Activated naive CD8-positive, alpha-beta T cell treated with anti-CD3 and anti-CD28 coated beads, Interleukin-2, amount 10 ng/mL, durations not matched to agents 7 days and 5 days (primary cell): Measurements from ENCODE around the gene SARDH. TPM values are rescaled to one million over a fixed set of nuclear protein-coding genes. Genes with fewer than 3 reads are reported as not detected.

Experiments used
- ATAC-seq: fragments of 150-1000 bp; cut with Tn5 transposase; one replicate; pipeline ENCODE4 v1.10.0; 2021; ENCODE audit warnings: low read depth, moderate library complexity
- POLR2A ChIA-PET: fragments of 350-600 bp; sonication (Branson Sonifier 250); formaldehyde crosslinking; loops from one replicate; lab custom pipeline; 2021; ENCODE audit warnings: antibody characterized with exemption; lab: Charles Lee
- DNase-seq: peaks from one replicate; pipeline ENCODE4 v3.0.0; 2021
- H3K27ac Mint-ChIP-seq: one replicate; pipeline ENCODE4 v1.8.0; 2022; ENCODE audit warnings: mild to moderate bottlenecking, mixed read lengths
- H3K27me3 Mint-ChIP-seq: one replicate; pipeline ENCODE4 v1.8.0; 2022; ENCODE audit warnings: mild to moderate bottlenecking, moderate library complexity, mixed read lengths
- H3K36me3 Mint-ChIP-seq: one replicate; pipeline ENCODE4 v1.8.0; 2021; ENCODE audit warnings: mild to moderate bottlenecking, mixed read lengths
- H3K4me1 Mint-ChIP-seq: one replicate; pipeline ENCODE4 v1.8.0; 2021; ENCODE audit warnings: mixed read lengths
- H3K4me3 Mint-ChIP-seq: one replicate; pipeline ENCODE4 v1.8.0; 2022; ENCODE audit warnings: mild to moderate bottlenecking, moderate library complexity, mixed read lengths
- H3K9me3 Mint-ChIP-seq: one replicate; pipeline ENCODE4 v1.8.0; 2021; ENCODE audit warnings: mixed read lengths
- total RNA-seq, 2 experiments: library from RNA; stranded (reverse); gene quantifications; one replicate each; pipeline ENCODE4 v1.2.3, GENCODE V29; 2021

Gene SARDH
- total RNA-seq, 2 experiments from 2014 or later = 1.6 to 2.3 TPM

DNA sequence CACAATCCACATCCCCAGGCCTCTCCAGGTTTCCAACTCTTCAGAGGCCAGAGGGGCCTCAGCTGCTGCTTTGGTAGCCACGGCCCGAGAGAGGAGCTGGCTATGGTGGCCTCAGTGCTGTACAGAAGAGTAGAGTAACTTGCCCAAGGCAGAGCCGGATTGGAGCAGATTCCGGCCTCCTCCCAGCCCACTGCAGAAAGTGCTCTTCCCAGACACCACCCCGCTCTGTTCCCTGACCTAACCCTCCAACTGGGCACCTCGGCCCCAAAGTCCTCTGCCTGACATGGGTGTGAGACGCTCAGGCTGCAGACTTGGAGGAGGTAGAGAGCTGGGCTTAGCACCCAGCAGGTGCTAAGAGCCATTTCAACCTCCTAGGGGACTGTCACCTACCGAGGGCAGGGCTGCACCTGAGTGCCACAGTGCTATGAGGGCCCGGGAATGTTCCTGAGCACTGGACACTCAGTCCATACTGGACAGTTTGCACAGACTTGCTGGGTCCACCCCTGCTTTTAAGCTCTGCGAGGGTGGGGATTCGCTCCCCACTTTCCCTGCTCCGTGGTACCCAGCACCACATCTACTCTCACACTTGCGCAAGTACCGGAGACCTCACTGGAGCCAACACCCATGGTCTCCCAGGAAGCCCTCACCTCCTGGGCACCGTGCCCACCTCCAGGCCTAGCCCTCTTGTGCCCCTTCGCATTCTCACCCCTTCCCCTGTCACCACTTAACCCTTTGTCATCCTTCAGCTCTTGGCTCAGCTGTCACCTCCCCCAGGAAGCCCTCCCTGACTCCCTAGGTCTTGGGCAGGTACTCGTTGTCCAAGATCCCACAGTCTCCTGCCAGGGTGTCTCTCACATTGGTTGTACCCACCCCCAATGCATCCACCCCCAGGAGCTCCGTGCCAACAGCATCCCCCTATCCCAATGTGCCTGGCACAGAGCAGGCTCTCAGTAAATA is 52.2 kb downstream of the SARDH start:
- Mint-ChIP-seq H3K36me3 (no peaks in the 10 kb centered on the region), H3K4me1 (peaks cover 13% of the 10 kb centered on the region), H3K27me3 (no peaks in the 10 kb centered on the region), H3K9me3 (no peaks in the 10 kb centered on the region), H3K27ac (peak overlapping the region; percentile 43), H3K4me3 (no peak overlapping the region)
- DNase-seq (no peak), ATAC-seq (no peak)
- POLR2A ChIA-PET = no interaction called here

DNA sequence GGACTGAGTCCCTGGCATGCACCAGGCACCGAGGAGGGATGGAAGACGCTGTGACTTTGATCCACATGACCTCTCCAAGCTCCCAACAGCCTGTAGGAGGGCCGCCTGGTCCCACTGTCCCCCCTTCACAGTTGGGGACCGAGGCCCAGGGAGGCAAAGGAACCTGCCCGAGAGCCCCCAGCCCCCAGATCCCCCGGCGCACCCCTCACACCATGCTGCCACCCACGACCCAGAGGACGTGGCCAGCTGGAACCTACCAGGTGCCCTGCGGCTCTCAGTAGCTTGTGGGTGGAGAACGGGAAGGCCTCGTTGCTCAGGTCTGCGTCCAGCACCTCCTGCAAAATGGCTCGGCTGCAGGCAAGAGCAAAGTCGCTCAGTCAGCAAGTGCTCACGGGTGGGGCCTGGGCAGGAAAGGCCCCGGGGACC is 53.2 kb downstream of the SARDH start:
- DNase-seq = no peak
- H3K4me1 Mint-ChIP-seq = peaks cover 13% of the 10 kb centered on the region
- no peaks in the 10 kb centered on the region for H3K36me3 Mint-ChIP-seq
- H3K27me3 Mint-ChIP-seq = no peaks in the 10 kb centered on the region
- H3K4me3 Mint-ChIP-seq = no peak overlapping the region
- no peak for ATAC-seq
- no peaks in the 10 kb centered on the region for H3K9me3 Mint-ChIP-seq
- peak overlapping the region; percentile 100 for H3K27ac Mint-ChIP-seq
- POLR2A ChIA-PET = interaction anchor here (1.0 kb wide), 1 partner anchor 17 kb away, joined by 6 read pairs; no protein-coding TSS in a partner anchor

DNA sequence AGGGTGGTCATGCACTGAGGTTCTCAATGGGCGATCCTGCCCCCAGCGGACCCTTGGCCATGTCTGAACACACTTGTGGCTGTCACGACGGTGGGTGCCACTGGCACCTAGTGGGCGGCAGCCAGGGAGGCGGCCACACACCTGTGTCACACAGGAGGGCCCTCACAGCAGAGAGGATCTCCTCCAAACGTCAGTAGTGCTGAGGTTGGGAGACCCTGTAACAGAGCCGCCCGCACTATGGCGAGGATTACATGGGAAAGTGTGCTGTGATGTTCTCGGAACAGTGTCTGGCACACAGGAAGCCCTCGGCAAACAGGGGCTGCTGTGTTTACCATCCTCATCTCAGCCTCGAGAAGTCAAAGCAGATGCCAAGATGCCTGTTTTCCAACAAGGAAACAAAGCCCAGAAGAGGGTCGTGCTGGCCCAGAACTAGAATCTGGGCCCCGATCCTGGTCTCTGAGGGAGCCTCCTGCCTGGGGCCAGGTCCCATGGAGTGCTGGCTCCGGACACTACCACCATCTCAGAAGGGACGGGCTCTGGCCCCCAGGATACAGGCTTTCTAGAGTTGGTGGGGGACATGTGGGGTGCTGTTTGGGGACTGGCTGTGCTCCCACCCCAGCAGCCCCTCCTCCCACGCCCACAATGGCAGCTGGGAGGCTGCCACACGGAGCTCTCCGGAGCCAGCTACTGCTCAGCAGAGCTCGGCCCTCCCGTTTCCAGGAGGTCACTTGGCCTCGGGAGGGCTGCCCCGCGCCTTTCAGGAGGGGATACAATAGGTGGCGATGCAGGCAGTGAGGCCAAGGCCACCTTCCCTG is 53.8 kb downstream of the SARDH start:
- POLR2A ChIA-PET = interaction anchor here (0.9 to 2.5 kb wide), 10 partner anchors 11 to 64 kb away, joined by 3 to 38 read pairs (median 5); no protein-coding TSS in a partner anchor
- Mint-ChIP-seq H3K27me3 (no peaks in the 10 kb centered on the region), H3K4me3 (peak overlapping the region; percentile 87), H3K27ac (peak overlapping the region; percentile 100), H3K9me3 (no peaks in the 10 kb centered on the region), H3K4me1 (peaks cover 13% of the 10 kb centered on the region), H3K36me3 (no peaks in the 10 kb centered on the region)
- peak; percentile 10 for ATAC-seq
- DNase-seq = no peak

DNA sequence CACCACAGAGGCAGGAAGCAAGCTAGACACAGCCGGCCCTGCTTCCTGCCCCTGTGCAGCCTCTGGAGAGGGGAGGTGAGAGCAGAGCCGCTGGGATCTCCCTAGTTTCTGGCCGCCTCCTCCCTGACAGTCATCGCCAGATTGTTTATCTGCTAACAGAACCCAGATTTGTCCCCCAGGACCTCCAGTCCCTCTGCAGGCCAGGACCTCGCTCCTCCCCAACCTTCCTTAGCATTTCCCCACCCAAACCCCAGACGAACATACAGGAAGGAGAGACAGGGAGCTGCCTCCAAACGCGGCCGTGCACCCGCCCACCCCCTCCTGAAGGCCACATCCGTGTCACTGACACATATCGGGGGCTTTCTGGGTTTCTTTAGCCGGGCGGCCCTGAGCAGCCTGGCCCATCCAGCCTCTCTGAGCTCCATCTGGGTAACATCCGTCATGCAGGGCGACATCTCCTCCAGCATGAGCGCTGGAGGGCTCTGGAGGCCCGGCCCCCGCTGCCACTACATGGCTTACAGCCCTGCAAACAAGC is 54.5 kb downstream of the SARDH start:
- H3K27me3 Mint-ChIP-seq = no peaks in the 10 kb centered on the region
- no peaks in the 10 kb centered on the region for H3K9me3 Mint-ChIP-seq
- no peaks in the 10 kb centered on the region for H3K36me3 Mint-ChIP-seq
- H3K4me1 Mint-ChIP-seq = peaks cover 13% of the 10 kb centered on the region
- DNase-seq (peak; percentile 77), ATAC-seq (peak; percentile 89)
- H3K27ac Mint-ChIP-seq = peak overlapping the region; percentile 100
- POLR2A ChIA-PET = interaction anchor here (0.7 to 2.5 kb wide), 13 partner anchors 8 to 336 kb away, joined by 3 to 38 read pairs (median 4); partner anchors contain the start of genes MED22 and RPL7A
- H3K4me3 Mint-ChIP-seq = peak overlapping the region; percentile 87

DNA sequence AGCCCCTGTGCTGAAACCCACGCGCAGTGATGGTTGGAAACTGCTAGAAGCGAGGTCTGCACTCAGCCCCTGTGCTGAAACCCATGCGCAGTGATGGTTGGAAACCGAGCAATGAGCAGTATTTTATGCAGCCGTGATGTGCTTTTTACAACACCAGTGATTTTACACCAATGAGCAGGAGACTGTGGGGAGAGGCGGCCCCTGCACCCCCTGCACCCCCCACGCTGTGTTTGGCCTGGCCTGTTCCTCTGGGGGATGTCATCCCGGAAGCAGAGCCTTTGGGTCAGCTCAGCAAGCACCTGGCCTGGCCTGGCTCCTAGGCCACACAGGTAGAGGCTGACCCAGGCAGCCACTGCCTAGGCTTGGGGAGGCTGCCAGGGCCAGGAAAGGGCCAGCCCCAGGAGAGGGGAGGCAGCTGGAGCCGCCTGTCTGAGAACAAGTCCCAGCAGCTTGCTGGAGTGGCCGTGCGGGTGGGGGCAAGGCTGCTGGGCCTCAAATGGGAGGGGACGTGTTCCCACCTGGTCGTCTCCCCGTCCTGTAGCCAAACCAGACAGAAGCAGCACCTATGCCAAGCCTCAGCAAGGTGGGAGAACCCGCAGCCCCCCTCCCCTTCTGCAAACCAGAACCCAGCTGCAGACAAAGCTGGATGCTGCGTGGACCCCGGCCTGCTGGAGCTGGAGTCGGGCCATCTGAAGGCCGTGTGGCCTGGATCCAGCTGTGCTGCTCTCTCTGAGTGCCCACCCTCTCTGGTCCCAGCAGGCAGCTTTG is 55.1 kb downstream of the SARDH start:
- ATAC-seq (no peak), DNase-seq (no peak)
- Mint-ChIP-seq H3K4me1 (peaks cover 16% of the 10 kb centered on the region), H3K36me3 (no peaks in the 10 kb centered on the region), H3K9me3 (no peaks in the 10 kb centered on the region), H3K27me3 (no peaks in the 10 kb centered on the region), H3K27ac (peak overlapping the region; percentile 100), H3K4me3 (peak overlapping the region; percentile 87)
- POLR2A ChIA-PET = interaction anchor here (0.7 to 2.5 kb wide), 13 partner anchors 8 to 335 kb away, joined by 3 to 38 read pairs (median 4); partner anchors contain the start of genes MED22 and RPL7A

DNA sequence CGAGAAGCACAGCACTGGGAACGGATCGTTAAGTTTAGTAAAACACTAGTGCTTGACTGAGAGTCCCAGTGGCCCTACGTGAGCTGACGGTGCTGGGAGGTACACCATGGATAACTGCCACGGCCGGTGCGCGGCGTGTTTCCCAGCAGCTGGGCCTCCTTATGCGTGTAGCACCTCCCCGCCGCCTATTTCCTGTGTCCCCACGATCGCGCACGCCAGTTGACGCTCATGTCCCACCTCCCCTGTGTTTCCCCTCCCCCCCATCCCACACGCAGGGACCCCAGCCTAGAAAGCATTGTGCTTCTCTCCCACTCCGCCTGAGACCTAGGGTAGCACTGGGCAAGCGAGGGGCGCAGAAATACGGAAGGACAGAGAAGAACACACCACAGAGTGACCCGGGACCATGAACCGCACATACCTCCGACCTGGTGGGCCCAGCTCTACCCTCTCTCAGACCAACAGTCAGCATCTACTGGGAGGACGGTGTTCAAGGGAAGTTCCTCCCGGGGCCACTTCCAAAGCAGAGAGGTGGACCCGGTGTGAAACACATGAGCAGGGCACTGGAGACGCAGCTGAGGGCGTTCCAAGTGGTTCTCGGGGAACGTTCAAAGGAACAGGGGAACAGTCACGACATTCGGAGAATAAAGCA is 56.4 kb downstream of the SARDH start:
- H3K27ac Mint-ChIP-seq = peak overlapping the region; percentile 62
- peaks cover 24% of the 10 kb centered on the region for H3K4me1 Mint-ChIP-seq

DNA sequence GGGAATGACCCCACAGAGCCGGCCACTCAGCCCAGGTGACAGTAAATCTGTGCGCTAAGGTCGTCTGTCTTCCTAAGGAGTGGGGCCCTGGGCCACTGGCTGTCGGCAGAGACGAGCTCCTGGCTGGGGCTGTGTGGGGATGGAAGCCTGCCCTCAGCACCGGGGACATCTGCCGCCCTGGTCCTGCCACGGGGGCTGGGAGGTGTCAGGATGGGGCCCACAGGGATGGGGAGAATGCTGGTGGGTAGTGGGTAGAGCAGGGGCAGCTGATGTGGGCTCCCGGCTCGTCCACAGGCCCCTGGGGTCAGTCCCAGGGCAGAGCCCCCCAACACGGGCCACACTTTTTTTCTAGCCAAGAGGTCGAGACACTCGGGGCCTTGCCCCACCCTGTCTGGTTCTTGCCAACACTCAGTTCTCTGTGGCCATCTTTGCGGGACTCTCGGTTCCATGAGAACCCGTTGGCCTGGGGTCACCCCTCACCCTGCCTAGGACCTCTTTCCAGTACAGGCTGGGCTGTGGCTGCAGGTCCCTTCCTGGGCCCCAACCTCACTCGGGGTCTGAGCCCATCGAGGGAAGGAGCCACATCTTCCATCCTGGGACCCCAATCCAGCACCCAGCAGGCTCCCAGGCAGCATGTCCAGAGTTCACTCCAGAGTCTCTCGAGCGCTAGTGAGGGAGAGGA is 57.0 kb downstream of the SARDH start:
- Mint-ChIP-seq H3K36me3 (no peaks in the 10 kb centered on the region), H3K4me1 (peaks cover 30% of the 10 kb centered on the region), H3K4me3 (no peak overlapping the region), H3K27me3 (no peaks in the 10 kb centered on the region), H3K9me3 (no peaks in the 10 kb centered on the region), H3K27ac (peak overlapping the region; percentile 48)
- POLR2A ChIA-PET = interaction anchor here (1.5 kb wide), 1 partner anchor 21 kb away, joined by 3 read pairs; no protein-coding TSS in a partner anchor
- DNase-seq (no peak), ATAC-seq (no peak)

More for the DNA sequence above, 56.4 kb downstream of the SARDH start:
- Mint-ChIP-seq H3K9me3 (no peaks in the 10 kb centered on the region), H3K36me3 (no peaks in the 10 kb centered on the region), H3K27me3 (no peaks in the 10 kb centered on the region), H3K4me3 (no peak overlapping the region)
- POLR2A ChIA-PET = interaction anchor here (2.5 kb wide), 1 partner anchor 20 kb away, joined by 38 read pairs; no protein-coding TSS in a partner anchor
- DNase-seq (no peak), ATAC-seq (no peak)

DNA sequence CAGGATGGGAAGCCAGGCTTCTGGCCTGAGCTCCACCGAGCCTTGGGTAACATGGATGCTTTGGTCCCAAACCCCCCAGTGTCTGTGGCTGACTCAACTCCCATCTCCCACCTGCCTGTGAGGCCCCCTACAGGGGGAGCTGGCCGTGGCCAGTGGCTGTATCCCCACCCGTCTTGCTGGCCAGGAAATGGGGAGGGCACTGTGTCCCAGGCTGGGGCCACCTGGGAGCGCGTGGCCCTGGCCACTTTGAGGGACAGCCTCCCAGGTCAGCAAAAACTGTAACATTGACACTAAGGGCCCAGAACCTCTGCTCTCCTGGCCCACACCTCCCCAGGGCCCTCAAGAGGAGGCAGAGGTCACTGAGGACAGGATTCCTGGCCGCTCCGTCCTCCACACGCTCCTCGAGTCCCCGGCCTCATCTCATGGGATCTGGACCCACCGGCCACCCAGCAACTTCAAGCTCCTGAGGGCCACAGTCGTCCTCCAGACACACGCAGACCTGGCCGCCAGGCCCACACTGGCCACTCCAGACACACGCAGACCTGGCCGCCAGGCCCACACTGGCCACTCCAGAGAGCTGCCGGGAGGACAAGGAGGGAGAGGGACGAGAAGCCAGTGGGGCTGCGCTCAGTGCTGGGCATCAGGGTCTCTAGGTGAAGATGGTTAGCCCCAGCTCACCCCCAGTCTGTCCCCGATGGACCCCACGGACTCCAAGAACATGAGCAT is 57.7 kb downstream of the SARDH start:
- POLR2A ChIA-PET = interaction anchor here (1.5 kb wide), 1 partner anchor 22 kb away, joined by 3 read pairs; no protein-coding TSS in a partner anchor
- no peaks in the 10 kb centered on the region for H3K9me3 Mint-ChIP-seq
- no peak for DNase-seq

DNA sequence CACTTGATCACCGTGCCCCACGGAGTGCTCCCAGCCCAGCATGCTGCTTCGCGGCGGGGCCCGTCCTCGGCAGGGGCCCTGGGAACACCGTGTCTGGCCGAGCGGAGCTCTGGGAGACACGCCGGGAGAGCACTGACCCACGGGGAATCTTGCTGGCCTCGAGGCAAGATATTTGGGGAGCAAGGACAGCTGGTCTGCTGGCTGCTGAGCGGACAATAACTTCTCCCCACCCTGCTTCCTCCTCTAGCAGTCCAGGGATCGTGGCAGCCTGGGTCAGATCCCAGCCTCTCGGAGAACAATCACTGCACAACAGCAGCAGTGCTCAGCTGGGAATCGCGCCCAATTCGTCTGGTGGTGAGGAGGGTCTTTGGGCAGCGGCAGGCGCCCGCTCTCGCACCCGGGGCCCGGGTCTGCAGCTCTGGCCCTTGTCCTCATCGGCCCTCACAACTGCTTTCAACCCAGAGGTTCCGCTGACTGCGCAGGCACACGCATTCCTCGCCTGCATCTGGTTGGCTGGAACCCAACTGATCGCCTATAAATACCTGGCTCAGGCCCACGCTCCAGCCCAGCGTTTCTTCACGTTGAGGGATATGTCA is 58.6 kb downstream of the SARDH start:
- no peak for DNase-seq
- no peak overlapping the region for H3K27ac Mint-ChIP-seq
- ATAC-seq = no peak

More for the DNA sequence above, 57.7 kb downstream of the SARDH start:
- H3K27ac Mint-ChIP-seq = peak overlapping the region; percentile 48
- ATAC-seq = no peak
- peaks cover 36% of the 10 kb centered on the region for H3K4me1 Mint-ChIP-seq
- no peaks in the 10 kb centered on the region for H3K36me3 Mint-ChIP-seq
- H3K27me3 Mint-ChIP-seq = no peaks in the 10 kb centered on the region
- no peak overlapping the region for H3K4me3 Mint-ChIP-seq

DNA sequence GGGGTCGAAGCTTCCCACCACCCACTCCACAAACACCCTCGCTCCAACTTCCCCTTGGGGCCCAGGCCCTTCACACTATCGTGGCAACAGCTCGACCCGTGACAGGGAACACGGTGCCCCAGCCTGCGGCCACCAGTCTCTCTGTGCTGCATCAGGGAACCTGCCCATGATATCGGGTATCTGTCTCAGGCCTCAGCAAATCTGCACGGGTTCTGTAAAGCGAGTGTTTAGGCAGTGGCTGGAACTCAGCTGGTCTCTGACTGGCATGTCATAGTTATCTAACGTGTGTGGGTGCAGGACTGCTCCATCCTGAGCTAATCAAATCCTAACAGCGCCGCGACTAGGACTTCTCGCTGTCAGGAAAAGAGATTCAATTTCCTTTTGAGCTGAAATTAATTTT is 59.1 kb downstream of the SARDH start:
- no peaks in the 10 kb centered on the region for H3K9me3 Mint-ChIP-seq
- H3K4me1 Mint-ChIP-seq = peaks cover 35% of the 10 kb centered on the region

More for the DNA sequence above, 58.6 kb downstream of the SARDH start:
- H3K4me1 Mint-ChIP-seq = peaks cover 37% of the 10 kb centered on the region
- H3K9me3 Mint-ChIP-seq = no peaks in the 10 kb centered on the region
- H3K4me3 Mint-ChIP-seq = no peak overlapping the region
- POLR2A ChIA-PET = interaction anchor here (1.1 to 1.5 kb wide), 2 partner anchors 22 kb away, joined by 3 read pairs; no protein-coding TSS in a partner anchor
- H3K27me3 Mint-ChIP-seq = no peaks in the 10 kb centered on the region
- no peaks in the 10 kb centered on the region for H3K36me3 Mint-ChIP-seq

More for the DNA sequence above, 59.1 kb downstream of the SARDH start:
- ATAC-seq (no peak), DNase-seq (no peak)
- POLR2A ChIA-PET = interaction anchor here (1.1 kb wide), 1 partner anchor 23 kb away, joined by 3 read pairs; no protein-coding TSS in a partner anchor
- Mint-ChIP-seq H3K4me3 (no peak overlapping the region), H3K36me3 (no peaks in the 10 kb centered on the region), H3K27me3 (no peaks in the 10 kb centered on the region), H3K27ac (peak overlapping the region; percentile 55)
